SK-N-SH (cell line): ENCODE data around the gene CTAGE6. TPM values are rescaled to one million over a fixed set of nuclear protein-coding genes. Genes with fewer than 3 reads are reported as not detected.
"Not testable (repeated sequence)": the region's sequence is repeated elsewhere in the genome, so short reads cannot be mapped to it uniquely, and the experiment has no call there.

Experiments used
- CTCF ChIA-PET: fragments of 300-600, 350-600 bp; formaldehyde crosslinking; extraction: SDS; loops from one replicate; lab custom pipeline; 2021; lab: Yijun Ruan, JAX
- POLR2A ChIA-PET: fragments of 350-600 bp; sonication (Branson Sonifier 250); formaldehyde crosslinking; extraction: SDS; loops from one replicate; lab custom pipeline; 2020; ENCODE audit warnings: antibody characterized with exemption, inconsistent platforms; lab: Yijun Ruan, JAX
- DNase-seq: peaks from one replicate; pipeline ENCODE4 v3.0.0; 2012
- H2AFZ ChIP-seq: fragments of 200-600 bp; sonication (generic); 2 replicates; pipeline ENCODE4 v1.8.1; 2016; ENCODE audit warnings: antibody characterized with exemption, mild to moderate bottlenecking, low read depth
- H3F3A ChIP-seq: fragments of 200-600 bp; sonication (generic); replicated peaks from 2 replicates; pipeline ENCODE3; 2016; ENCODE audit warnings: antibody characterized with exemption, mild to moderate bottlenecking; ENCODE audit not compliant: insufficient read depth
- H3K27ac ChIP-seq, 2 experiments: fragments of 200-500 bp in 1 of 2; fragments of 200-600 bp in 1 of 2; sonication (Bioruptor generic) in 1 of 2; sonication (generic), shearing (Covaris generic) in 1 of 2; 2 replicates each; pipeline versions ENCODE4 v1.5.1 to v1.6.1; 2014 to 2016; ENCODE audit warnings: low read depth in 2 of 2, inconsistent platforms in 1 of 2, low read length in 1 of 2, mild to moderate bottlenecking in 1 of 2, mixed read lengths in 1 of 2
- H3K27me3 ChIP-seq: fragments of 200-600 bp; sonication (generic), shearing (Covaris generic); 2 replicates; pipeline ENCODE4 v1.6.1; 2016; ENCODE audit warnings: mixed run types; ENCODE audit not compliant: insufficient read depth
- H3K36me3 ChIP-seq, 2 experiments: fragments of 200-500 bp in 1 of 2; fragments of 200-600 bp in 1 of 2; sonication (Bioruptor generic) in 1 of 2; sonication (generic) in 1 of 2; replicated peaks in 1 of 2; 2 replicates each; pipeline versions ENCODE3 to v1.5.1; 2014 to 2016; ENCODE audit warnings: low read length in 1 of 2, mild to moderate bottlenecking in 1 of 2; ENCODE audit not compliant: insufficient read depth in 2 of 2, control insufficient read depth in 1 of 2
- H3K4me1 ChIP-seq, 2 experiments: fragments of 200-500 bp in 1 of 2; fragments of 200-600 bp in 1 of 2; sonication (Bioruptor generic) in 1 of 2; sonication (generic), shearing (Covaris generic) in 1 of 2; 2 replicates each; pipeline versions ENCODE4 v1.5.1 to v1.6.1; 2014 to 2016; ENCODE audit warnings: low read depth in 1 of 2, low read length in 1 of 2, mixed run types in 1 of 2; ENCODE audit not compliant: insufficient read depth in 2 of 2, control insufficient read depth in 1 of 2
- H3K4me2 ChIP-seq: fragments of 200-600 bp; sonication (generic), shearing (Covaris generic); 2 replicates; pipeline ENCODE4 v1.6.1; 2017; ENCODE audit warnings: mixed run types
- H3K4me3 ChIP-seq, 2 experiments: fragments of 200-500 bp in 1 of 2; fragments of 200-600 bp in 1 of 2; sonication (Bioruptor generic) in 1 of 2; sonication (generic), shearing (Covaris generic) in 1 of 2; 2 replicates each; pipeline versions ENCODE4 v1.5.1 to v1.8.1; 2014 to 2016; ENCODE audit warnings: low read depth in 2 of 2, inconsistent platforms in 1 of 2, low read length in 1 of 2, mild to moderate bottlenecking in 1 of 2, mixed read lengths in 1 of 2, moderate library complexity in 1 of 2
- H3K79me2 ChIP-seq: fragments of 200-600 bp; sonication (generic); 2 replicates; pipeline ENCODE4 v1.8.1; 2017; ENCODE audit warnings: mild to moderate bottlenecking; ENCODE audit not compliant: insufficient read depth
- H3K9ac ChIP-seq: fragments of 200-600 bp; sonication (generic); 2 replicates; pipeline ENCODE4 v1.6.1; 2017; ENCODE audit warnings: mixed run types
- H3K9me2 ChIP-seq: fragments of 200-600 bp; sonication (generic); 2 replicates; pipeline ENCODE4 v1.6.1; 2017; ENCODE audit warnings: mixed run types
- H3K9me3 ChIP-seq: fragments of 200-600 bp; sonication (generic); 2 replicates; pipeline ENCODE4 v1.6.1; 2017; ENCODE audit warnings: mixed run types, mild to moderate bottlenecking, moderate library complexity
- H4K20me1 ChIP-seq: fragments of 200-600 bp; sonication (generic); 2 replicates; pipeline ENCODE4 v1.6.1; 2017; ENCODE audit warnings: mild to moderate bottlenecking, mixed run types; ENCODE audit not compliant: insufficient read depth
- CTCF ChIP-seq: fragments of 200-600 bp; sonication (generic); IDR thresholded peaks from 2 replicates; pipeline ENCODE4 v1.6.1; 2017; ENCODE audit warnings: antibody characterized with exemption, mild to moderate bottlenecking, moderate library complexity
- RAD21 ChIP-seq: IDR thresholded peaks from 2 replicates; pipeline ENCODE4 v1.6.1; 2012; ENCODE audit warnings: mild to moderate bottlenecking, low read length
- SMC3 ChIP-seq: IDR thresholded peaks from 2 replicates; pipeline ENCODE4 v1.6.1; 2012; ENCODE audit warnings: low read depth, low read length, improper control_type of control experiment
- TCF12 ChIP-seq: IDR thresholded peaks from 2 replicates; pipeline ENCODE4 v1.4.0; 2012
- YY1 ChIP-seq: IDR thresholded peaks from 2 replicates; pipeline ENCODE4 v1.4.0; 2012; ENCODE audit warnings: low read depth, mild to moderate bottlenecking
- WGBS: methylation state at CpG from one replicate; pipeline ENCODE4 v1.1.6; 2017; ENCODE audit warnings: low lambda C conversion rate; 5-methylcytosine and 5-hydroxymethylcytosine counted together
- polyA plus RNA-seq, 3 experiments: library from polyadenylated mRNA; depleted of rRNA; stranded (reverse); fragments of >200 nt; gene quantifications; 2 replicates each; pipeline ENCODE4 v1.2.3, GENCODE V29; 2012

Gene CTAGE6
- polyA plus RNA-seq, 1 of the 3 experiments (the other 2 are of a cell fraction) = 0.12 TPM

- H3K9ac ChIP-seq, H3K79me2 ChIP-seq, H2AFZ ChIP-seq, H3K4me2 ChIP-seq, H3K4me3 ChIP-seq, H3K27ac ChIP-seq, H3K36me3 ChIP-seq, H3K9me2 ChIP-seq, DNase-seq, POLR2A ChIA-PET, H3K4me1 ChIP-seq, H4K20me1 ChIP-seq, CTCF ChIA-PET, H3K9me3 ChIP-seq, H3K27me3 ChIP-seq, H3F3A ChIP-seq: not testable (repeated sequence)
- 0 out of 2 replicates have a peak, but pooled peaks have one; percentile 17 for TF ChIP-seq TCF12
- 0% methylated on average over 2 of the region's 5 CpGs for WGBS
Measured at GRCh38 chr7:143765678-143766077, 8.2 kb upstream of the CTAGE6 start.

- H3K9me3 ChIP-seq, H3K27ac ChIP-seq, POLR2A ChIA-PET, H3K4me3 ChIP-seq, H3K9me2 ChIP-seq, H3F3A ChIP-seq, DNase-seq, CTCF ChIA-PET, H2AFZ ChIP-seq, H3K27me3 ChIP-seq, H3K4me2 ChIP-seq, H4K20me1 ChIP-seq, H3K36me3 ChIP-seq, H3K79me2 ChIP-seq, H3K9ac ChIP-seq, H3K4me1 ChIP-seq: not testable (repeated sequence)
- no CpG with 5 or more reads among the region's 1 CpG for WGBS
Measured at GRCh38 chr7:143763065-143763464, 5.6 kb upstream of the CTAGE6 start.

GRCh38 chr7:143745340-143745739, 12.2 kb downstream of the CTAGE6 start:
- POLR2A ChIA-PET, H3K4me1 ChIP-seq, H3K27me3 ChIP-seq, H3K9ac ChIP-seq, H3K9me2 ChIP-seq, H3K4me3 ChIP-seq, DNase-seq, H3K4me2 ChIP-seq, CTCF ChIA-PET, H3K79me2 ChIP-seq, H3F3A ChIP-seq, H3K27ac ChIP-seq, H3K36me3 ChIP-seq, H2AFZ ChIP-seq, H4K20me1 ChIP-seq, H3K9me3 ChIP-seq: not testable (repeated sequence)
- WGBS = 40% methylated on average over 2 of the region's 4 CpGs

GRCh38 chr7:143737037-143737819, 20.3 kb downstream of the CTAGE6 start:
- H3K27ac ChIP-seq = peak overlapping the region; percentile 23 to 77; a peak in 2 of 4 replicates
- H3F3A ChIP-seq = peaks cover 11% of the 10 kb centered on the region
- 8% methylated on average over 5 of the region's 5 CpGs for WGBS
- H3K27me3 ChIP-seq, H3K36me3 ChIP-seq, H3K9me3 ChIP-seq, H3K4me3 ChIP-seq, H3K79me2 ChIP-seq, H3K9ac ChIP-seq, H3K4me1 ChIP-seq, H3K9me2 ChIP-seq, H4K20me1 ChIP-seq, POLR2A ChIA-PET: not testable (repeated sequence)
- CTCF ChIA-PET = interaction anchor here (1.2 to 1.5 kb wide), 5 partner anchors 9 to 391 kb away, joined by 3 to 6 read pairs (median 4); no protein-coding TSS in a partner anchor
- H3K4me2 ChIP-seq = peak overlapping the region; percentile 22; the same call in 1 of the 2 replicates
- TF ChIP-seq CTCF (peak; percentile 92), RAD21 (peak; percentile 69), SMC3 (peak; percentile 46), YY1 (0 out of 2 replicates have a peak, but pooled peaks have one; percentile 15)
- DNase-seq = peak; percentile 29
- H2AFZ ChIP-seq = peak overlapping the region; percentile 50
